Measurements from ENCODE around the gene GMCL1. TPM values are rescaled to one million over a fixed set of nuclear protein-coding genes. Genes with fewer than 3 reads are reported as not detected.
"Not testable (repeated sequence)": the region's sequence is repeated elsewhere in the genome, so short reads cannot be mapped to it uniquely, and the experiment has no call there.

The GMCL1 gene
- total RNA-seq, 1 experiment from 2014 or later = 9.1 TPM

DNA sequence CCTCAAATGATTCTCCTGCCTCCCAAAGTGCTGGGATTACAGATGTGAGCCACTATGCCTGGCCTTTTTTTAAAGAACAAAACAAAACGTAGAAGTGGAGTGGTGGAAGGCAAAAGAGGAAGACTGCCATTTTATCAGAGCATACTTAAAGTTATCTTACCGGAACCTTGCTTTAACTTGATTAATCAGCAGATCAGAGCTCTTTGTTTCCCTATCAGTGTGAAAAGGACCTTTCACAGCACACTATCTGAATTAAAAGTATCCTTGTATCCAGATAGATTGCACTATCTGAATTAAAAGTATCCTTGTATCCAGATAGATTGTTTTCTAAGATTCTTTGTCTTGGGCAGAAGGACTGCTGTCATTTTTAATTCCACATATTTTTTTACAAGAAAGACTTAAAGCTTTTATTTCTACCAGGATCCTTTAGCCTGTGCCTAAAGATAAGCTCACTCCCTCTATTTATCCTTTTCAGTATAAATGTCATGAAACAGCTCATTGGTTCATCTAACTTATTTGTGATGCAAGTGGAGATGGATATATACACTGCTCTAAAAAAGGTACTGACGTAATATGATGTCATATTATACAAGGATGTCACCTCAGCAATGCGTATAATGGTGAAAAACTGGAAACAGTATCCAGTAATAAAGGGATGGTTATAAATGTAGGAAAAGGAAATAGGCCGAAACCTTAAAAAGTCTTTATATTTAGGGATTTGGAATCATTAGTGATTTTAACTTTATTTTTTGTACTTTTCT lies 17.8 kb downstream of the GMCL1 start:
- DNase-seq (ENCODE audit: low read depth) = no peak

DNA sequence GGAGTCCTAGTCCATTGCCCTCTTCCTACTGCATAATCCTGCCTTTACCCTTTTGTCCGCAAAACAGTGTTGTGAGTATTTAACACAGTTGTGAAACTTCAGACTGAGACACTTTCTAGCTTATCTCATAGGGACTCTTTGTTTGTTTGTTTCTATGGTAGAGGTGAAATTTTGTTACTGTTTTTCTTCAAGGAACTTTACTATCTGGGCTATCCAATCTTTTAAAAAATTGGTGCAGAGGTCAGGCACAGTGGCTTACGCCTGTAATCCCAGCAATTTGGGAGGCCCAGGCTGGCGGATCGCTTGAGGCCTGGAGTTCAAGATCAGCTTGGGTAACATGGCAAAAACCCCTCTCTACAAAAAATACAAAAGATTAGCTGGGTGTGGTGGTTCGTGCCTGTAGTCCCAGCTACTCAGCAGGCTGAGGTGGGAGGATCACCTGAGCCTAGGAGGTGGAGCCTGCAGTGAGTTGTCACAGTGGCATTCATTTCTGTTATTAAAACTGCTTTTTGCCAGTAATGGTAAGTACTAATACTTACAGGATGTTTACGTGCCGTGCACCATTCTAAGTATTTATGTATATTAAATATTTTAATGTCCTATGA lies 18.8 kb downstream of the GMCL1 start:
- no peak for DNase-seq (ENCODE audit: low read depth)

DNA sequence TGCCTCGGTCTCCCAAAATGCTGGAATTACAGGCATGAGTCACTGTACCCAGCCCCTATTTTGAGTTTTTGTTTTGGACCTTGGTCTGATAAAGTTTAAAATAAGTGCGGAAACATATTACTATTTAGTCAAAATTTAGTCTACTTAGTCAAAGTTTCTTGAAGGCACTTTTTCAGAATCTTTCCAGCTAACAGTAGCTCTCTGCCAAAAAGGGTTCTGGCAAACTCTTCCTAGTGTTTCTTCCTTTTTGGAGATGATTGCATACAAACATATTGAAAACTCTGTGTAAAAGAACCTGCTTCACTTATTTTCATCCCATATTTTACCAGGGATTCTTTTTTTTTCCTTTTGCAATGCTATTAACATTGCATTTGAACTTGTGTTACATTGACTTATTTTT lies 28.8 kb downstream of the GMCL1 start:
- DNase-seq (ENCODE audit: low read depth) = no peak

DNA sequence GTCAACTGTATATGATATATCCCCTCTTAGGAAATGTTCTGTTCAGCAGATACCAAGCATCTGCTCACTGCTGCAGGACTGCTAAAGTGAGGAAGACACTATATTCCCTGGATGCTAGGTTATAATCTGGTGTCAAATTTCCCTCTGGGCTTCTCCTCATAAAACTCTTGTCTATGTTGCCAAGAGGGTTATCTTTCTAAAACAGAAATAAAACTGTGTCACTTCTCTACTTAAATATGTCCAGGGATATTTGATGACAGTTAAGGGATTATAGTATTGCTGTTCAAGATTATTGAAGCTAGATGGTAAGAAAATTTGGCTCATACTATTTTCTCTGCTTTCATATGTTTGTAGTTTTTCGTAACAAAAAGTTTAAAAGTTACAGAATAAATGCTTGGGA lies 33.8 kb downstream of the GMCL1 start:
- DNase-seq (ENCODE audit: low read depth) = no peak

DNA sequence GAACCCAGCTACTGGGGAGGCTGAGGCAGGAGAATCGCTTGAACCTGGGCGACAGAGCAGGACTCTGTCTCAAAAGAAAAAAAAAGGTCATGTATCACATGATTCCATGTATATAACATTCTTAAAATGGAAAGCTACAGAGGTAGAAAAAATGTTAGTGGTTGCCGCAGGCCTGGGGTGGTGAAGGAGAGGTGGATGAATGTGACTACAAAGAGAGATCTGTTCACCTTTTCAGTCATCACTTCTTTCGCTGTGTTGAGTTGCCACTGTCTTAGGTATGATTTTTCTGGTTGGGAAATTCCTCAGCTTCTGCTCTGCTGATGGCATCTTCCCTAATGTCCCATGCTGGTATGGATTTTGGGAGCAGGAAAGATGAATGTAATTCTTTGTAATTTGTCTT lies 59.0 kb downstream of the GMCL1 start:
- DNase-seq (ENCODE audit: low read depth) = no peak

DNA sequence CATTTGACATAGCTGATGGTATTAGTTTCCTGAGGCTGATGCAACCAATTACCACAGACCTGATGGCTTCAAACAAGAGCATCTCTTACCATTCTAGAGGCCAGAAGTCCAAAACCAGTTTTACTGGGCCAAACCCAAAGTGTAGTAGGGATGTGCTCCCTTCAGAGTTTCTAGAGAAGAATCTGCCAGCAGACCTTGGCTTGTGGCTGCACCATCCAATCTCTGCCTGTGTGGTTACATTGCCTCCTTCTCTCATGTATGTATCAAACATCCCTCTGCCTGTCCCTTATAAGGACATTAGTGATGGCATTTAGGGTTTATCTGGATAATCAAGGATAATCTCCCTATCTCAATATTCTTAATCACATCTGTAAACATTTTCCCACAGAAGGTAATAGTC lies 59.8 kb downstream of the GMCL1 start:
- no peak for DNase-seq (ENCODE audit: low read depth)

DNA sequence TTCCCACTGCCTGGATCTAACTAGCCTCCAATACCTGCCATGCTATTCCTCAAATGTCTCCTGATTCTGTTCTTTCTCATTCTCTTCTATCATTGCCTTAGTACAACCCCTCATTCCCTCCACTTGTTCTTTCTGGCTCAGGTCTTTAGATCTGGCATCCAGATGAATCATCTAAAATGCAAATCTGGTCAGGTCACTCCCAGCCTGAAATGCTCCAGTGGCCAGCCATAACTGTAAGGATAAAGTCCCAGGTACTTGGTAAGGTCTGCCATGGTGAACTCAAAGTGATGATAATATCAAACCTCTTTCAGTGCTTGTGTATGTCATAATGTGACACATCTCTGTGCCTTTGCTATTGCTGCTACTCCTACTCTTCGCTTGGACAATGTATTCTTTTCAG lies 61.4 kb downstream of the GMCL1 start:
- DNase-seq (ENCODE audit: low read depth) = no peak

DNA sequence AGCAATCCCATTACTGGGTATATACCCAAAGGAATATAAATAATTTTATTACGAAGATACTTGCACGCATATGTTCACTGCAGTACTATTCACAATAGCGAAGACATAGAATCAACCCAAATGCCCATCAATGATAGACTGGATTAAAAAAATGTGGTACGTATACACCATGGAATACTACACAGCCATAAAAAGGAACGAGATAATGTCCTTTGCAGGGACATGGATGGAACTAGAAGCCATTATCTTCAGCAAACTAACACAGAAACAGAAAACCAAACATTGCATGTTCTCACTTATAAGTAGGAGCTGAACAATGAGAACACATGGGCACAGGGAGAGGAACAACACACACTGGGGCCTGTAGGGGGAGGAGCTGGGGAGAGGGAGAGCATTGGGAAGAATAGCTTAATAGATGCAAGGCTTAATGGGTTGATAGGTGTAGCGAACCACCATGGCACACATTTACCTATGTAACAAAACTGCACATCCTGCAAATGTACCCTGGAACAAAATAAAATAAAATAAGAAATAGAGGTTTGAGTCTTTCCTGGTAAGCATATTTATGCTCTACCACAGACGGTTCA lies 63.5 kb downstream of the GMCL1 start:
- peak; percentile 15 for DNase-seq (ENCODE audit: low read depth)

DNA sequence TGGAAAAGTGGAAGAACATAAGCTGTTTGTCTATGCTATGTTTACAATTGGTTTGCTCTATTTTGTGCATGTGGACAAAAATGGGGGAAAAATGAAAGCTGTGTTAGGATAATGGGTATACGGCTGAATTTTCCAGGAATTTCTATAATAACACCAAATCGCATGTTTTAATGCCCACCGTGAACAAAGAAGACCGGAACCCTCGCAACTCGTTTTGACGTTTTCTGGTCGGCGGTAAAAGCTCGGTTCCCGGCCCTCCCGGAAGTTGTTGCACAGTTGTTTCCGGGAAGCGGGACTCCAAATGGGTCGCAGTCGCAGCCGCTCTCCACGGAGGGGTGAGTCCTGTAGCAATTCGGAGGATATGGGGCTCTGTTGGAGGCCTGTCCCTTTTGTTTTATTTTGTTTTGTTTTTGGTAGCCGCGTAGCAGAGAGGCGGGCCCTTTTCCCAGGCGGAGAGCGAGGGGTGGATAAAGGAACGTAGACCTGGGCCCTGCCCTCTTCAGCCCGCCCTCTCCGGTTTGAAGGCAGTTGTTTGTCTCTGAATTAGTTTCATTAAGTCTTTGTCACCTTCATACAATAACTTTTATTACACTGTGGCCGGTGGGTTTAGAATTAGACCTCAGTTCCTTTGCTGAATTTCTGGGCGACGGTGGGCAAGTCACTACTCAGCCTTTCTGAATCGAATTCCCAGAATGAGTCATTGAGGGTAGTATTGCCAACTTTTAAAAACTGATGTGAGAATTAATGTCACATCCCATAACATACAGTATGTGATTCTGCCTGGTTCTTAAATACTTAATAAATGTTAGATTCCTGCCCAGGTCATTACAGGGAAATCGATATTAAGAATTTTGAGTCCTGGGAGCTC lies 64.5 kb downstream of the GMCL1 start, which contains the start of gene SNRNP27:
Gene SNRNP27 (plus strand): TSS at position 273 of the 868 bp plus-strand sequence. CDS start 29 bp downstream, at position 302.
- DNase-seq (ENCODE audit: low read depth) = peak; percentile 80

DNA sequence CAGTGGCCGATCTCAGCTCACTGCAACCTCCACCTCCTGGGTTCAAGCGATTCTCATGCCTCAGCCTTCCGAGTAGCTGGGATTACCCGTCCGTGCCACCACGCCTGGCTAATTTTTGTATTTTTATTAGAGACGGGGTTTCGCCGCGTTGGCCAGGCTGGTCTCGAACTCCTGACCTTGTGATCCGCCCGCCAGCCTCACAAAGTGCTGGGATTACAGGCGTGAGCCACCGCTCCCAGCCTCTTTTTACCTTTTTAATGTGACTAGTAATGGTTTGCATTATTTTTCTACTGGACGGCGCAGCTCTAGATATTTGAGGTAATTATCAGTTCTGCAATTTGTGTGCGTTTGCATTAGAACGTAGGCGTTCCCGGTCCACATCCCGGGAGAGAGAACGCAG lies 65.3 kb downstream of the GMCL1 start:
- not testable (repeated sequence) for DNase-seq (ENCODE audit: low read depth)

DNA sequence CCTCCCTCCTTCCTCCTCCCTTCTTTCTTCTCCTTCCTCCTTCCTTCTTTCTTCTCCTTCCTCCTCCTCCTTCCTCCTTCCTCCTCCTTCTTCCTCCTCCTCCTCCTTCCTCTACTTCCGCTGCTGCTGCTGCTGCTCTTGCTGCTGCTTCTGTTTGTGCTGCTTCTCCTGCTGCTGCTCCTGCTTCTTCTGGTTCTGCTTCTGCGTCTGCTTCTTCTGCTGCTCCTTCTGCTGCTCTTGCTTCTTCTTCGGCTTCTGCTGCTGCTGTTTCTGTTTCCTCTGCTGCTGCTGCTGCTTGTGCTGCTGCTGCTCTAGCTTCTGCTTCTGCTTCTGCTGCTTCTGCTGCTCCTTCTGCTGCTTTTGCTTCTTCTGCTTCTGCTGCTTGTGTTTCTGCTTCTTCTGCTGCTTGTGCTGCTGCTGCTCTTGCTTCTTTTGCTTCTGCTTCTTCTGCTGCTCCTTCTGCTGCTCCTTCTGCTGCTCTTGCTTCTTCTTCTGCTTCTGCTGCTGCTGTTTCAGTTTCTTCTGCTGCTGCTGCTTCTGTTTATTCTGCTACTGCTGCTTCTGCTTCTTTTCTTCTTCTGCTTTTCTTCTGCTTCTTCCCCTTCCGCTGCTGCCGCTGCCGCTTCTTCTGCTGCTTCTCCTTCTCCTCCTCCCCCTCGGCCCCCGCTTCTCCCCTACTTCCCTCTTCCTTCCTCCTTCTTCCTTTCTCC lies 72.9 kb downstream of the GMCL1 start:
- no peak for DNase-seq (ENCODE audit: low read depth)

DNA sequence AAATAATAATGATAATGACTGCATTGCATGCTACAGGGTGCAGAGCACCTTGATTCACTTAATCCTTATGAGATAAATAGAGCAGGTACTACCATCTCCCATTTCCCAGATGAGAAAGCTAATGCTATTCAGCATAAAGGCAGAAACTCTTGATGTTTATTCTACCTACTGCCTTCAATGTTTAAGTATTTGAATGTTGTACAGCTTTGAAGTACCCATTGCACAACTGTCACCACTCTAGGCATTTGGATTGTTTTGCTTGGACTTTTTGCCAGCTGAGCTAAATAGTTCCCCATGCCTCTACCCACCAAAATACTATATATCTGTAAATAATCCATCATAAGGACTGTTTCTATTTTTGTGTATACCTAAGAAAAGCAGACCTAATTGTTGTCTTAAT lies 77.8 kb downstream of the GMCL1 start:
- DNase-seq (ENCODE audit: low read depth) = no peak

DNA sequence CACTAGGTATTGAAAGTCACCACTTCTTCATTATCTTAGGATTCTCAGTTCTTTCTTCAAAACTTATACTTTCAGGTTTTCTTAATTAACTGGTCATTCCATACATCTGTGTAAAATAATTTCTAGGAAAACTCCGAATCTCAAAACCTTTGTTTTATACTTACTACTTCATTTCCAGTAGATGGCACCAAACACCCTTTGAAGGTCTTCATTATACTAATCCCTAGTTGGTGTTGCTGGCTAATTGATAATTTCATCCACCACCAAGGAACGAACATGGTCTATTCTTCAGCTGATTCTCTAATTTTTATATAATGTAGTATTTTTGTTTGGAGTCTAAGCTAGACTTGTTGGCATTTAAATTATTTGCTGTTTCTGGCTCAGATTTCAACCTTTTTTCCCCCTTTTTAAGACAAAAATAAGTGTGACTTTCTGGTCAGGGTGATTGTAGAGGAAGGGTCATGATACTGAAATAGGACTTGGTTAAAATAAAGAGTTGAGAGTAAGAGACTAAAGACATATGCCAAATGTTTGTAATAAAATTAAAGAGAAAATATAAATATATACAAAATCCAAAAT lies 82.6 kb downstream of the GMCL1 start:
- peak; percentile 37 for DNase-seq (ENCODE audit: low read depth)

DNA sequence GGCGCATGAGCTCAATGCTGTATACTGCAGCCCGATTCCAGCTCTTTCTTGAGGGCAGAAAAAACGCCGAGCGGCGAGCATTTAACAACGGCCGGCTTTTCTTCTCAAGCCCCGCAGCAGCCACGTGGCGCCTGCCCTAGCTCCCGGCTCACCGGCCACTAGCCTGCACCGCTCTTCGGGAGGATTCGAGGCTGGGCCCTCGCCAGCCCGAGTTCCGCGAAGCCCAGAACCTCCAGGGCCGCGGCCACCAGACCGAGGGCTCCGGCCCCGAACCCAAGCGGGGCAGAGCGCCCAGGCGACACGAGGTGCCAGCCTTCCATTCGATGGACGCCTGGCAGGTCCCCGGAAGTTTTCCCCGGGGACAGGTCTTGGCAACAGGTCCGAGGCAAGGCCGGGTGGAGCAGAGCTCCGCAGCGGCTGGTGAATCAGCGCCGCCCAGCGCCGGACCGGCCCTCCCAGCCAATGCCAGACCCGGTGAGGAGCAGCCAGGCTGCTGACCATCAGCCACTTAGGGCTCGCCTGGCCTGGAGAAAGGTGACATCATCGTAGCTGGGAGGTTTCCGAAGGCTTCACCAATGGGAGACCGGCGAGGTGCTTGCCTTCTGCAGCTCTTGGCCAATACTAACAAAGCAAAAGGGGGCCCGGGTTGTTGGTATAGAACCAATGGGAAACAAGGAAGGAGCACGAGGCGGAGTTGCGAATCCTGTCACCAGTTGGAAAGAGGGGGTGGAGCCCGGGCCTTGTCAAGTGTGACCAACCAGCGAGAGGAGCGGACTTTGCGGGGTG lies 84.9 kb downstream of the GMCL1 start:
- DNase-seq (ENCODE audit: low read depth) = peak; percentile 100

DNA sequence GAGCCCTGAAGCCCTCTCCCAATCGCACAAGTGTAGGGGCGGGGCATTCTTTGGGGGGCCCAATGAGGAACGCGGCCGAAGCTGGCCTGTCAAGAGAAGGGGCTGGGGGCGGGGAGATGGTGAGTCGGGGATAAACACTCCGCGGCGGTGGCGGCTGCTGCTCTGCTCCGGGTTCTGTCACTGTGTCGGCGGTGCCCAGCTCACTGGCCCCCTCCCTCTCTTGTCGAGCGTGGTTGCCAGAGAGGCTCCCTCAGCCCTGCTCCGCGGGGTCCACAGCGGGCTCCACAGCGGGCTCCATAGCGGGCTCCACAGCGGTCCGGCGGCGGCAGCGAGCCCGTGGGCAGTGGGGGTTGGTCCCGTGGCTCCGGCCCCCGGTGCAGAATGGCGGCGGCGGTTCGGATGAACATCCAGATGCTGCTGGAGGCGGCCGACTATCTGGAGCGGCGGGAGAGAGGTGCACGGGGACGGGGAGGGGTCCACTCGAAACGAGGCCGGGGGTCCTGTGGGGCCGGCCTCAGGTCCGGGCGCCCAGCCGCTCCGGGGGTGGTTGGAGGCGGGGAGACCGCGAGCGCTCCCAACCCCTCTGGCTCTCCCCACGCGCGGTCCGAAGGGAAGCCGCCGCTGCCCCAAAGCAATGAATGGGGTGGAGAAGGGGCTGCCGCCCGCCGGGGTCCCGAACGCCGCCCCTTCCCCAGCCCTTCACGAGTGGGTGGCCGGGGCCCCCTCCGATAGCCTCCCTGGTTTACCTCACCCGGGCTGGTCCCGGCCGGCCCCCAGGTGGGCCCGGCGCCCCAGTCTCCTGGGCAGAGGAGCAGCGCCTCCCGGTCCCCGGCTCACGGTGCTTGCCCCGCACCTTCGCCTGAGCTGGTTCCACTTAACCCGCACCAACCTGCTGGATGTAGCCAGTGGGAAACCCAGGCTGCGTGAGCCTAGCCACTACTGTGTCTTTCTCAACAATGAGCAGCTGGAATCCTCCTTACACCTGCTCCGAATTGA lies 85.8 kb downstream of the GMCL1 start, which contains the start of gene MXD1:
Gene MXD1 (plus strand): TSS at position 160 of the 996 bp plus-strand sequence. CDS start 222 bp downstream, at position 382.
- no peak for DNase-seq (ENCODE audit: low read depth)

DNA sequence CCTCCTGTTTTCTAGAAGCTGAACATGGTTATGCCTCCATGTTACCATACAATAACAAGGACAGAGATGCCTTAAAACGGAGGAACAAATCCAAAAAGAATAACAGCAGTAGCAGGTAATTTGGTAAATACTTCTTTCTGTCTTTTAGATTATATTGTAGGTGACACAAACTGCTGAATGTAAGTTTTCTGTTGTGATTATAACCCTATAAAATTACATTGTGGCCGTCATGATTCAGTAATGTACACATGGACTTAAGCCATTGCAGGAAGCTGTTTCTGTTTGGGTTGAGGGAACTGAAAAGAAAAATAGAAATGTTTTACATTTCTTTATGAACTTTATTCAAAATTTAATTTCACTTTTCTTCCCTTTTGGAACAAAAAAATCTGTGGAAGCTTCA lies 86.6 kb downstream of the GMCL1 start:
- no peak for DNase-seq (ENCODE audit: low read depth)

DNA sequence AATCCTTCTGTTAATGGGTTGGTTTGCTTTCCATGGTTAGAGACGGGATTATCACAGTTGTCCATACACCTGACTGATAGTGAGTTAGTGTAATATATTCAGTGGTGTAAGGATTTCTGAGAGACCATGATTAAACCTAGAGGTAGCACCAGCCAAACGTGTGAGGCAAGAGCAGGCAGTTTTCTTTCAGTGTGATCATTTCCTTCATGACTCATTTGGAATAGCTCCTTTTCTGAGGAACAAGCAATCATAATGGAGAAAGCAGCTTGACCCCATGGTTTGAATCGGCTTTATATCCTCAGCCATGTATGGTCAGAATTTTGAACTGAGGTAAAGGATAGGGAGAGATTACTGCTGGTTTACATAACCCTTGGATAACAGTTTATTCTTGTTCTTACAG lies 88.4 kb downstream of the GMCL1 start:
- peak; percentile 73 for DNase-seq (ENCODE audit: low read depth)

DNA sequence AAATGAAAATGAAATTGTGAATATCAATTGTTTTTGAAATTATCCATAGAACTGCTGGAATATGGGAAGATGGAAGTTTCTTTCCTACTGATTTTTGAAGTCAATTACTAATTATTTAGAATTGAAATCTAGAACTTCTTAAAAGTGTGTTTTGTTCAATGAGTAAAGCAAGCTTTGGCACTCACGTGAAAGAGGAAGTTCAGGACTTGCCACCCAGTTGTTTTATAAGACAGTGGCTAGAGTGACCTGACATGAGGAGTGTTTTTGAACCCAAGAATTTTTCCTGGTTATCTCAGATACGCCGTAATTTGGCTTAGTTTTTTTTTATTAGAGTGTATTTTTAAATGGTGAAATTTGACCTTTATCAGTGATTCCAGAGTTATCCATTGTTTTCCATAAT lies 88.9 kb downstream of the GMCL1 start:
- no peak for DNase-seq (ENCODE audit: low read depth)

DNA sequence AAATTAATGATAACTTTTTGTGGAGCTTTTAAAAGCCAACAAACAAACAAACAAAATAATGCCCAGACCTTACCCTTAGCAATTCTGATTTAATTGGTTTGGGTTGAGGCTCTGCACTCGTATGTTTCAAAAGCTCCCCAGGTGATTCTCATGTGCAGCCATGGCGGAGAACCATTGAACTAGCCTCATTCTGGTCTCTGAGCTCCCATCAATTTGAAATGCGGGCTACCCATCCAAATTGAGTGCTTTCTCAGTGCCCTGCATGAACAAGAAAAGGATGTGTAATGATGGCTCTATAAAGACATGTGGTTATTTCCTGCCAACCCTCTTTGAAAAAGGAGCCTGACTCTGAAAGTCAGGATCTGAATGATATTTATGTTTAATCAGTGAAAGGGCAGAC lies 93.7 kb downstream of the GMCL1 start:
- DNase-seq (ENCODE audit: low read depth) = no peak

Data from LHCN-M2 (cell line).